Measurements from ENCODE around the gene DDHD1. TPM values are rescaled to one million over a fixed set of nuclear protein-coding genes. Genes with fewer than 3 reads are reported as not detected.

DDHD1 gene
- total RNA-seq, 3 donors from 2014 or later (not counting 1 experiment from before 2014, with no cell fraction given), result 76.6 to 82.3 (median 80.9) TPM

DNA sequence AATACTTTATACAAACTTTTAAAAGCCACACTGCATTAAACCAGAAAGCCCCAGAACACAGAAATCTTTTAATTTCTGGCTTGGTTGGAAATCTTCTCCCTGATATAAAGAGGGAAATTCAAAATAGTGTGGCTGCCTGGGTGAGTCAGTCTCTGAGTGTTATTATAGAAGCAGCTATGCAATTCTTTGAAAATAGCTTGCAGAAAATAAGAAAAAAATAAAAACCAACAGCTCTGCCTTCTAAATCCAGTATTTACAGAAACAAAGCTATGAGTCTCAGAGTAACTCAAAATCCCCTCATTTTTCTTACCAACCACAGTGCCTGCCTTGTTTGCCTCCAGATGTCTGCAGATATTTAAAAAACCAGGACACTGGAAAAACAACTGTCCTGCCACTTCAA, 133.7 kb downstream of the DDHD1 start:
- Mint-ChIP-seq H3K4me3 (no peak overlapping the region), H3K4me1 (no peaks in the 10 kb centered on the region), H3K27ac (no peak overlapping the region), H3K9me3 (peaks cover 0 to 2% of the 10 kb centered on the region in 2 donors), H3K27me3 (ENCODE audit: low read depth in 2 of 2) (no peaks in the 10 kb centered on the region), H3K36me3 (no peaks in the 10 kb centered on the region)
- no peak for DNase-seq
- Histone ChIP-seq H3K4me1 (ENCODE audit: control insufficient read depth, insufficient read depth, low read length) (no peaks in the 10 kb centered on the region), H3K9me3 (ENCODE audit: control insufficient read depth, insufficient read depth, low read length) (no peaks in the 10 kb centered on the region), H3K36me3 (ENCODE audit: control insufficient read depth, insufficient read depth, low read length) (no peaks in the 10 kb centered on the region), H3K27ac (ENCODE audit: low read length) (no peak overlapping the region), H3K4me3 (ENCODE audit: low read length) (no peak overlapping the region), H3K27me3 (ENCODE audit: control insufficient read depth, insufficient read depth, low read length) (no peaks in the 10 kb centered on the region)
- TF ChIP-seq, protein P1, sequence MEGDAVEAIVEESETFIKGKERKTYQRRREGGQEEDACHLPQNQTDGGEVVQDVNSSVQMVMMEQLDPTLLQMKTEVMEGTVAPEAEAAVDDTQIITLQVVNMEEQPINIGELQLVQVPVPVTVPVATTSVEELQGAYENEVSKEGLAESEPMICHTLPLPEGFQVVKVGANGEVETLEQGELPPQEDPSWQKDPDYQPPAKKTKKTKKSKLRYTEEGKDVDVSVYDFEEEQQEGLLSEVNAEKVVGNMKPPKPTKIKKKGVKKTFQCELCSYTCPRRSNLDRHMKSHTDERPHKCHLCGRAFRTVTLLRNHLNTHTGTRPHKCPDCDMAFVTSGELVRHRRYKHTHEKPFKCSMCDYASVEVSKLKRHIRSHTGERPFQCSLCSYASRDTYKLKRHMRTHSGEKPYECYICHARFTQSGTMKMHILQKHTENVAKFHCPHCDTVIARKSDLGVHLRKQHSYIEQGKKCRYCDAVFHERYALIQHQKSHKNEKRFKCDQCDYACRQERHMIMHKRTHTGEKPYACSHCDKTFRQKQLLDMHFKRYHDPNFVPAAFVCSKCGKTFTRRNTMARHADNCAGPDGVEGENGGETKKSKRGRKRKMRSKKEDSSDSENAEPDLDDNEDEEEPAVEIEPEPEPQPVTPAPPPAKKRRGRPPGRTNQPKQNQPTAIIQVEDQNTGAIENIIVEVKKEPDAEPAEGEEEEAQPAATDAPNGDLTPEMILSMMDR (IDR thresholded peaks at IDR 0.05), result no peak
- intact Hi-C loops (cut with micrococcal nuclease), result no loop called here
- no peak for ATAC-seq

DNA sequence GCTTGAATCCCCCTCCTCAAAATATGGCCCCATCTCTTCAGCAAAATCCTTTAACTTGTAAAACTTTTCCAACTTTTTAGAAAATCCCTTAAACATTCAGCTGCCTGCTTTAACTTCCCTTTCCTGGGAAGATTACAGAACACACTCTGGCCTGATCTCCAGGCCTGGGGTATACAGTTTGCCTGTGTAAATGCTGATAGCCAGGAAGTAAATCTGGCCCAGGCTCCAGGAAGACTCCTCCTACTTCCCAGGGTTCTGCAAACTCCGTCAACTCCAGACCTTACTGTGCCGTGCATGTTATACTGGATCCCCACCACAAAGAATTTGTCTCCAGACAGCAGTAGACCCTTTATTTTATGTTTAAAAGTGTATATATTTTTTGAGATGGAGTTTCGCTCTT, 135.3 kb downstream of the DDHD1 start:
- WGBS (ENCODE audit: insufficient coverage), result 89% methylated on average over 1 of the region's 3 CpGs
- Mint-ChIP-seq H3K36me3 (peaks cover 6% of the 10 kb centered on the region), H3K27ac (no peak overlapping the region), H3K27me3 (ENCODE audit: low read depth in 2 of 2) (peaks cover 8 to 10% of the 10 kb centered on the region in 2 donors), H3K4me3 (no peak overlapping the region), H3K4me1 (no peaks in the 10 kb centered on the region), H3K9me3 (peaks cover 0 to 2% of the 10 kb centered on the region in 2 donors)
- DNase-seq (no peak), ATAC-seq (no peak)
- no peak overlapping the region for H3K27ac ChIP-seq (ENCODE audit: low read length)
- no peaks in the 10 kb centered on the region for H3K36me3 ChIP-seq (ENCODE audit: control insufficient read depth, insufficient read depth, low read length)
- no peaks in the 10 kb centered on the region for H3K9me3 ChIP-seq (ENCODE audit: control insufficient read depth, insufficient read depth, low read length)
- TF ChIP-seq, protein P1 (IDR thresholded peaks at IDR 0.05), result no peak
- no peaks in the 10 kb centered on the region for H3K4me1 ChIP-seq (ENCODE audit: control insufficient read depth, insufficient read depth, low read length)
- intact Hi-C loops (cut with micrococcal nuclease), result no loop called here
- no peak overlapping the region for H3K4me3 ChIP-seq (ENCODE audit: low read length)
- no peaks in the 10 kb centered on the region for H3K27me3 ChIP-seq (ENCODE audit: control insufficient read depth, insufficient read depth, low read length)

DNA sequence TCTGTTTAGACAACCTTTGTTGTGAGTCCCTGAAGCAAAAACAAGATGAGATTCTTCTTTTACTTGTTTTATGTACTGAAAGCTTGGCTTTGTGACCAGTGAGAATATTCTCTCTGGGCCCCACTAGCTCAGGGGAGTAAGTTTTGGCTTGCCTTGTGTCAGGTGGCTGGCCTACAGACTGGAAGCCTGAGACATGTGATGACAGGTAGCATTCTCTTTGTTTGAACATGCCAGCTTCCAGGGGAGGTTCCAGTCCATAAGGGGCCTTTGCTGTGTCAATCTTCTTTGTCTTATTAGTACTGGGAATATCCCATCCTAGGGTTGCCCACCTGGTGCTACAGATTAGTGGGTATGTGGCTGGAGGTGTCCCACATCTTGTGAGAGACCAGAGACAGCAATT, 136.2 kb downstream of the DDHD1 start:
- H3K27ac Mint-ChIP-seq, result no peak overlapping the region
- H3K4me3 ChIP-seq (ENCODE audit: low read length), result no peak overlapping the region
- no peak for ATAC-seq
- intact Hi-C loops (cut with micrococcal nuclease), result no loop called here
- H3K27ac ChIP-seq (ENCODE audit: low read length), result no peak overlapping the region
- H3K4me1 ChIP-seq (ENCODE audit: control insufficient read depth, insufficient read depth, low read length), result no peaks in the 10 kb centered on the region
- peaks cover 6% of the 10 kb centered on the region for H3K36me3 Mint-ChIP-seq
- no peak overlapping the region for H3K4me3 Mint-ChIP-seq
- no peak for DNase-seq
- H3K9me3 Mint-ChIP-seq, result peaks cover 0 to 2% of the 10 kb centered on the region in 2 donors
- H3K27me3 Mint-ChIP-seq (ENCODE audit: low read depth in 2 of 2), result peaks cover 8 to 10% of the 10 kb centered on the region in 2 donors
- no peaks in the 10 kb centered on the region for H3K36me3 ChIP-seq (ENCODE audit: control insufficient read depth, insufficient read depth, low read length)
- no peaks in the 10 kb centered on the region for H3K9me3 ChIP-seq (ENCODE audit: control insufficient read depth, insufficient read depth, low read length)
- H3K27me3 ChIP-seq (ENCODE audit: control insufficient read depth, insufficient read depth, low read length), result no peaks in the 10 kb centered on the region
- H3K4me1 Mint-ChIP-seq, result no peaks in the 10 kb centered on the region
- TF ChIP-seq, protein P1 (IDR thresholded peaks at IDR 0.05), result no peak

DNA sequence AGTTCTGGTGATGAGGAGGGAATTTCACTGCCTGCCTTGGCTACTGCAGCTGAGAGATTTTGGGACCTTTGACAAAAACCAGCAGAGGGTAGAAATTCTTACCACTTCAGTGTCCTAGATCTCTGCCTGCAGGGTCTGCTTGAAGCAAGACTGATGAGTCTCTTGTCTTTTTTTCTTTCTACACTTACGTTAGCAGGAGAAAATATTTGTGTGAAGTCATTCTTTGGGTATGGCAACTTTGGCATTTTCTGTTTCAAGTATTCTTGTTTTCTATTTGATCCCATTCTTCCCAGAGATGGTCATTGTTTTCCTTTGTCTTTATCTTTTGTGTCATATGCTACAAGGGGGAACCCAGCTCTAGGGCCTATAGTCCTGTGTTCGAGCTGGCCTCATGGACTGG, 136.6 kb downstream of the DDHD1 start:
- no peak for ATAC-seq
- H3K4me1 ChIP-seq (ENCODE audit: control insufficient read depth, insufficient read depth, low read length), result no peaks in the 10 kb centered on the region
- Mint-ChIP-seq H3K27me3 (ENCODE audit: low read depth in 2 of 2) (peaks cover 8 to 10% of the 10 kb centered on the region in 2 donors), H3K9me3 (peaks cover 0 to 2% of the 10 kb centered on the region in 2 donors), H3K27ac (no peak overlapping the region), H3K4me1 (no peaks in the 10 kb centered on the region), H3K36me3 (peaks cover 6% of the 10 kb centered on the region), H3K4me3 (no peak overlapping the region)
- H3K9me3 ChIP-seq (ENCODE audit: control insufficient read depth, insufficient read depth, low read length), result no peaks in the 10 kb centered on the region
- H3K27ac ChIP-seq (ENCODE audit: low read length), result no peak overlapping the region
- H3K36me3 ChIP-seq (ENCODE audit: control insufficient read depth, insufficient read depth, low read length), result no peaks in the 10 kb centered on the region
- no peak for DNase-seq
- H3K27me3 ChIP-seq (ENCODE audit: control insufficient read depth, insufficient read depth, low read length), result no peaks in the 10 kb centered on the region
- TF ChIP-seq, protein P1 (IDR thresholded peaks at IDR 0.05), result no peak
- intact Hi-C loops (cut with micrococcal nuclease), result no loop called here
- no peak overlapping the region for H3K4me3 ChIP-seq (ENCODE audit: low read length)
- 87% methylated on average over 1 of the region's 2 CpGs for WGBS (ENCODE audit: insufficient coverage)

All from natural killer cell (primary cell).